Loucy (cell line): ENCODE data around the gene PTCHD1.

Experiments
- H2AFZ ChIP-seq: fragments of 200-600 bp; sonication (generic); 2 replicates; pipeline ENCODE4 v1.6.0; 2016; ENCODE audit warnings: antibody characterized with exemption, mild to moderate bottlenecking, low read length, moderate library complexity
- H3F3A ChIP-seq: fragments of 200-600 bp; 2 replicates; pipeline ENCODE4 v1.6.0; 2016; ENCODE audit warnings: antibody characterized with exemption, low read depth, mild to moderate bottlenecking
- H3K27me3 ChIP-seq: fragments of 200-600 bp; sonication (generic); 2 replicates; pipeline ENCODE4 v1.6.1; 2014; ENCODE audit warnings: low read length, mild to moderate bottlenecking; ENCODE audit not compliant: insufficient read depth, poor library complexity, severe bottlenecking
- H3K36me3 ChIP-seq: fragments of 200-600 bp; sonication (generic); 2 replicates; pipeline ENCODE4 v1.6.1; 2016; ENCODE audit warnings: low read length; ENCODE audit not compliant: insufficient read depth
- H3K4me1 ChIP-seq: fragments of 200-600 bp; sonication (generic); 2 replicates; pipeline ENCODE4 v1.5.1; 2014; ENCODE audit warnings: low read length, mild to moderate bottlenecking; ENCODE audit not compliant: insufficient read depth, poor library complexity, severe bottlenecking
- H3K4me2 ChIP-seq: fragments of 200-600 bp; sonication (generic); 2 replicates; pipeline ENCODE4 v1.6.0; 2014; ENCODE audit warnings: antibody characterized with exemption, low read length, low read depth, mild to moderate bottlenecking; ENCODE audit not compliant: poor library complexity, severe bottlenecking
- H3K4me3 ChIP-seq: fragments of 200-600 bp; sonication (generic); 2 replicates; pipeline ENCODE4 v1.5.1; 2014; ENCODE audit warnings: low read length, mild to moderate bottlenecking, mixed read lengths; ENCODE audit not compliant: poor library complexity, severe bottlenecking
- H3K79me2 ChIP-seq: fragments of 200-600 bp; sonication (generic); 2 replicates; pipeline ENCODE4 v1.6.1; 2014; ENCODE audit warnings: low read length; ENCODE audit not compliant: insufficient read depth
- H3K9ac ChIP-seq: fragments of 200-600 bp; sonication (generic); 2 replicates; pipeline ENCODE4 v1.6.0; 2014; ENCODE audit warnings: mild to moderate bottlenecking, low read depth, low read length, moderate library complexity; ENCODE audit not compliant: poor library complexity, severe bottlenecking
- H3K9me2 ChIP-seq: fragments of 200-600 bp; sonication (generic); replicated peaks from 2 replicates; pipeline ENCODE4 v1.6.1; 2016; ENCODE audit warnings: low read depth, low read length, mixed read lengths
- H3K9me3 ChIP-seq: fragments of 200-600 bp; sonication (generic); 2 replicates; pipeline ENCODE4 v1.6.1; 2014; ENCODE audit warnings: mild to moderate bottlenecking, antibody characterized with exemption, low read length, low read depth; ENCODE audit not compliant: insufficient read depth
- H4K20me1 ChIP-seq: fragments of 200-600 bp; sonication (generic); 2 replicates; pipeline ENCODE4 v1.6.0; 2014; ENCODE audit warnings: antibody characterized with exemption, low read length, mild to moderate bottlenecking; ENCODE audit not compliant: insufficient read depth, poor library complexity, severe bottlenecking
- EZH2phosphoT487 ChIP-seq: fragments of 200-600 bp; IDR thresholded peaks from 2 replicates; pipeline ENCODE4 v1.6.1; 2018; ENCODE audit warnings: antibody characterized with exemption, mild to moderate bottlenecking, moderate library complexity, borderline replicate concordance
- TF ChIP-seq, protein P1 (sequence below): fragments of 200-600 bp; sonication (generic); conservative IDR thresholded peaks from 2 replicates; pipeline ENCODE4 v1.5.1; 2014; ENCODE audit warnings: mild to moderate bottlenecking, antibody characterized with exemption, low read length

The PTCHD1 gene

DNA sequence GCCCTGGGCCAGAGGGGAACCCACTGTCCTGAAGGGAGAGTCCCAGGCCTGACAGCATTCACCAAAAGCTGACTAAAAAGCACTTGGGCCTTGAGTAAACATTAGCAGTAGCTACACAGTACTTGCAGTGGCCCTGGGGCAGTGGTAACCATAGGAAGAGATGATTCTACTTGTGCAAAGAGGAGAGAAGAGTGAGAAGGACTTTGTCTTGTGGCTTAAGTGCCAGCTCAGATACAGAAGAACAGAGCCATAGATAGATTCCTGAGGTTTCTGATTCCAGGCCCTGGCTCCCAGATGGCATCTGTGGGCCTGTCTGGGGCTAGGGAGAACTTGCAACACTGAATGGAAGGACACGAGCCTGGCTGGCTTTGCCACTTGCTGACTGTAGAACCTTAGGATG, 100.5 kb downstream of the PTCHD1 start:
- Histone ChIP-seq H3K9me3 (no peaks in the 10 kb centered on the region), H3K9me2 (no peaks in the 10 kb centered on the region), H3K36me3 (no peaks in the 10 kb centered on the region), H3K79me2 (no peaks in the 10 kb centered on the region), H3K27me3 (no peaks in the 10 kb centered on the region), H2AFZ (no peak overlapping the region), H4K20me1 (no peaks in the 10 kb centered on the region), H3F3A (no peaks in the 10 kb centered on the region), H3K4me1 (no peaks in the 10 kb centered on the region), H3K4me2 (no peak overlapping the region), H3K9ac (no peak overlapping the region), H3K4me3 (no peak overlapping the region)
- no peak for TF ChIP-seq EZH2phosphoT487
- TF ChIP-seq, protein P1, sequence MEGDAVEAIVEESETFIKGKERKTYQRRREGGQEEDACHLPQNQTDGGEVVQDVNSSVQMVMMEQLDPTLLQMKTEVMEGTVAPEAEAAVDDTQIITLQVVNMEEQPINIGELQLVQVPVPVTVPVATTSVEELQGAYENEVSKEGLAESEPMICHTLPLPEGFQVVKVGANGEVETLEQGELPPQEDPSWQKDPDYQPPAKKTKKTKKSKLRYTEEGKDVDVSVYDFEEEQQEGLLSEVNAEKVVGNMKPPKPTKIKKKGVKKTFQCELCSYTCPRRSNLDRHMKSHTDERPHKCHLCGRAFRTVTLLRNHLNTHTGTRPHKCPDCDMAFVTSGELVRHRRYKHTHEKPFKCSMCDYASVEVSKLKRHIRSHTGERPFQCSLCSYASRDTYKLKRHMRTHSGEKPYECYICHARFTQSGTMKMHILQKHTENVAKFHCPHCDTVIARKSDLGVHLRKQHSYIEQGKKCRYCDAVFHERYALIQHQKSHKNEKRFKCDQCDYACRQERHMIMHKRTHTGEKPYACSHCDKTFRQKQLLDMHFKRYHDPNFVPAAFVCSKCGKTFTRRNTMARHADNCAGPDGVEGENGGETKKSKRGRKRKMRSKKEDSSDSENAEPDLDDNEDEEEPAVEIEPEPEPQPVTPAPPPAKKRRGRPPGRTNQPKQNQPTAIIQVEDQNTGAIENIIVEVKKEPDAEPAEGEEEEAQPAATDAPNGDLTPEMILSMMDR, result no peak

DNA sequence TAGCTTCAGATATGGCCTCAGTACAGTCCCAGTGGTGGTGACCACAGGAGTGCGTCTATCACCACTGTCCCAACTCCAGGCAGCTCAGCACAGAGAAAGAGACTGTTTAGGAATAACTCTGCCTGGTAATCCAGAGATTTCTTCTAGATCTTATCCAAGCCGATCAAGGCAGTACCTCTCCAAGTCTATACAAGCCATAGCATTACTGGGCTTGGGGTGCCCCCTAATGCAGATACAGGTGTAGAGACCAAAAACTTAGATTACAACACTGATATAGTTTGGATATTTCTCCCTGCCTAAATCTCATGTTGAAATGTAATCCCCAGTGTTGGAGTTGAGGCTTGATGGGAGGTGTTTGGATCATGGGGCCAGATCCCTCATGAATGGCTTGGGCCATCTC, 100.9 kb downstream of the PTCHD1 start:
- no peak overlapping the region for H2AFZ ChIP-seq
- H3K4me1 ChIP-seq, result no peaks in the 10 kb centered on the region
- no peaks in the 10 kb centered on the region for H3F3A ChIP-seq
- H3K9me3 ChIP-seq, result no peaks in the 10 kb centered on the region
- H3K4me2 ChIP-seq, result no peak overlapping the region
- H4K20me1 ChIP-seq, result no peaks in the 10 kb centered on the region
- H3K4me3 ChIP-seq, result no peak overlapping the region
- H3K9ac ChIP-seq, result no peak overlapping the region
- H3K79me2 ChIP-seq, result no peaks in the 10 kb centered on the region
- no peaks in the 10 kb centered on the region for H3K36me3 ChIP-seq
- H3K27me3 ChIP-seq, result no peaks in the 10 kb centered on the region
- H3K9me2 ChIP-seq, result no peaks in the 10 kb centered on the region
- no peak for TF ChIP-seq EZH2phosphoT487
- TF ChIP-seq, protein P1, result no peak

DNA sequence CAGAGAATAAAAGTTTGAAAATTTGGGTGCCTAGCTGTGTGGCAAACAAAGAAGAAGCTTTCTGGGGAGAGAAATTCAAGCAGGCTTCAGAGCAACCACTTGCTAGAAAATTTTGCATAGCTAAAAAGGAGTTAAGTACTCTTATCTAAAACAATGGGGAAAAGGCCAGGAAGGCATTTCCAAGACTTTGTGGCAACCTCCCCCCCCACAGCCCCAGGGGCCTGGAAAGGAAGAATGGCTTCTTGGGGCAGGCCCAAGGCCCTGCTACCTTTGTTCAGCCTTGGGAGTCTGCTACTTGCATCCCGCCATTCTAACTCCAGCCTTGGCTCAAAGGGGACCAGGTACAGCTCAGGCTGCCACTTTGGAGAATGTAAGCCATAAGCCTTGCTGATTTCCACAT, 102.2 kb downstream of the PTCHD1 start:
- Histone ChIP-seq H3K4me3 (no peak overlapping the region), H3K27me3 (no peaks in the 10 kb centered on the region), H2AFZ (no peak overlapping the region), H3K9ac (no peak overlapping the region), H3K79me2 (no peaks in the 10 kb centered on the region), H3F3A (no peaks in the 10 kb centered on the region), H3K9me3 (no peaks in the 10 kb centered on the region), H3K9me2 (no peaks in the 10 kb centered on the region), H3K36me3 (no peaks in the 10 kb centered on the region), H3K4me1 (no peaks in the 10 kb centered on the region), H3K4me2 (no peak overlapping the region), H4K20me1 (no peaks in the 10 kb centered on the region)
- no peak for TF ChIP-seq EZH2phosphoT487
- TF ChIP-seq, protein P1, result no peak
